KMS-11 (cell line): Measurements from ENCODE around the gene ANO8.

ENCODE experiments used
- H2AFZ ChIP-seq: fragments of 200-600 bp; sonication (generic); 2 replicates; pipeline ENCODE4 v1.6.1; 2016; ENCODE audit warnings: antibody characterized with exemption, mixed run types, low read depth
- H3K27ac ChIP-seq: fragments of 200-600 bp; sonication (generic); 2 replicates; pipeline ENCODE4 v1.6.1; 2016; ENCODE audit warnings: mild to moderate bottlenecking, mixed run types
- H3K27me3 ChIP-seq: fragments of 200-600 bp; sonication (generic); 2 replicates; pipeline ENCODE4 v1.6.1; 2017; ENCODE audit warnings: mild to moderate bottlenecking, low read depth, mixed run types, moderate library complexity; ENCODE audit not compliant: insufficient read depth
- H3K36me3 ChIP-seq: fragments of 200-600 bp; sonication (generic); 2 replicates; pipeline ENCODE4 v1.6.1; 2017; ENCODE audit warnings: mild to moderate bottlenecking, mixed run types; ENCODE audit not compliant: insufficient read depth
- H3K4me1 ChIP-seq: fragments of 200-600 bp; sonication (generic); 2 replicates; pipeline ENCODE4 v1.6.1; 2016; ENCODE audit warnings: mild to moderate bottlenecking, low read depth, mixed run types; ENCODE audit not compliant: poor library complexity, severe bottlenecking
- H3K4me2 ChIP-seq: fragments of 200-600 bp; sonication (generic); 2 replicates; pipeline ENCODE4 v1.7.0; 2016; ENCODE audit warnings: mild to moderate bottlenecking, mixed run types
- H3K4me3 ChIP-seq: fragments of 200-600 bp; sonication (generic); IDR thresholded peaks from 2 replicates; pipeline ENCODE4 v1.6.1; 2017; ENCODE audit warnings: low read depth, low read length, mixed read lengths; ENCODE audit not compliant: insufficient read depth
- H3K79me2 ChIP-seq: fragments of 200-600 bp; sonication (generic); 2 replicates; pipeline ENCODE4 v1.6.1; 2016; ENCODE audit warnings: low read depth, mixed run types; ENCODE audit not compliant: insufficient read depth
- H3K9ac ChIP-seq: fragments of 200-600 bp; sonication (generic); 2 replicates; pipeline ENCODE4 v1.6.1; 2016; ENCODE audit warnings: mild to moderate bottlenecking, mixed run types
- H4K20me1 ChIP-seq: fragments of 200-600 bp; sonication (generic); 2 replicates; pipeline ENCODE4 v1.6.1; 2016; ENCODE audit warnings: mild to moderate bottlenecking, mixed run types; ENCODE audit not compliant: insufficient read depth
- TF ChIP-seq, protein P1 (sequence below): fragments of 200-600 bp; sonication (generic); conservative IDR thresholded peaks from 2 replicates; pipeline ENCODE4 v1.6.1; 2017; ENCODE audit warnings: low read depth, mild to moderate bottlenecking, antibody characterized with exemption, low read length, moderate library complexity, mixed read lengths

The ANO8 gene

GRCh38 chr19:17305517-17306284, 29.0 kb downstream of the ANO8 start, which contains the start of gene MRPL34:
Gene MRPL34 (plus strand): TSS chr19:17305872. CDS start chr19:17305893, 21 bp downstream.
- Histone ChIP-seq H3K4me1 (peaks cover 41% of the 10 kb centered on the region), H3K79me2 (peaks cover 31% of the 10 kb centered on the region), H3K27me3 (no peaks in the 10 kb centered on the region)

DNA sequence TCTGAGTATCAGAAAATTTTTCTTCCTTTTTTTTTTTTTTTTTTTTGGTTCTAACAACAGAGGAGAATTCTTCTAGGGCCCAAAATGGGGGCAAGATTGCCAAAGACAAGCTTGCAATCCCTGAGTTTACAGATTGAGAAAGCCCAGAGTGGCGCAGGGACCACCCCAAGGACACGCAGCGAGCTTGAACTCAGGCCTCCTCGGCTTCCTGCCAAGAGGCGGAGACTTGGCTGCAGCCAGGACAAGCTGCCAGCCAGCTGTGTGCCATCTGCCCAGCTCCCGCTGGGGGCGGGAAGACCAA, 29.5 kb downstream of the ANO8 start:
- TF ChIP-seq, protein P1, sequence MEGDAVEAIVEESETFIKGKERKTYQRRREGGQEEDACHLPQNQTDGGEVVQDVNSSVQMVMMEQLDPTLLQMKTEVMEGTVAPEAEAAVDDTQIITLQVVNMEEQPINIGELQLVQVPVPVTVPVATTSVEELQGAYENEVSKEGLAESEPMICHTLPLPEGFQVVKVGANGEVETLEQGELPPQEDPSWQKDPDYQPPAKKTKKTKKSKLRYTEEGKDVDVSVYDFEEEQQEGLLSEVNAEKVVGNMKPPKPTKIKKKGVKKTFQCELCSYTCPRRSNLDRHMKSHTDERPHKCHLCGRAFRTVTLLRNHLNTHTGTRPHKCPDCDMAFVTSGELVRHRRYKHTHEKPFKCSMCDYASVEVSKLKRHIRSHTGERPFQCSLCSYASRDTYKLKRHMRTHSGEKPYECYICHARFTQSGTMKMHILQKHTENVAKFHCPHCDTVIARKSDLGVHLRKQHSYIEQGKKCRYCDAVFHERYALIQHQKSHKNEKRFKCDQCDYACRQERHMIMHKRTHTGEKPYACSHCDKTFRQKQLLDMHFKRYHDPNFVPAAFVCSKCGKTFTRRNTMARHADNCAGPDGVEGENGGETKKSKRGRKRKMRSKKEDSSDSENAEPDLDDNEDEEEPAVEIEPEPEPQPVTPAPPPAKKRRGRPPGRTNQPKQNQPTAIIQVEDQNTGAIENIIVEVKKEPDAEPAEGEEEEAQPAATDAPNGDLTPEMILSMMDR, result 0 out of 2 replicates have a peak, but pooled peaks have one; percentile 41
- H3K79me2 ChIP-seq, result peaks cover 25% of the 10 kb centered on the region
- no peaks in the 10 kb centered on the region for H3K27me3 ChIP-seq
- no peak overlapping the region; the same call in 1 of the 2 replicates for H3K4me2 ChIP-seq
- no peak overlapping the region for H2AFZ ChIP-seq
- peaks cover 36% of the 10 kb centered on the region for H3K4me1 ChIP-seq
- no peak overlapping the region for H3K27ac ChIP-seq
- H4K20me1 ChIP-seq, result no peaks in the 10 kb centered on the region
- H3K36me3 ChIP-seq, result no peaks in the 10 kb centered on the region
- no peak overlapping the region for H3K9ac ChIP-seq
- no peak overlapping the region for H3K4me3 ChIP-seq

More at GRCh38 chr19:17305517-17306284, 29.0 kb downstream of the ANO8 start, which contains the start of gene MRPL34:
- Histone ChIP-seq H3K4me2 (peak within 1 kb of the TSS; percentile 70), H2AFZ (peak within 1 kb of the TSS; percentile 55), H3K4me3 (no peak within 1 kb of the TSS), H3K27ac (peak within 1 kb of the TSS; percentile 65), H3K36me3 (no peaks in the 10 kb centered on the region), H3K9ac (peak within 1 kb of the TSS; percentile 71), H4K20me1 (no peaks in the 10 kb centered on the region)
- TF ChIP-seq, protein P1, result no peak

- Histone ChIP-seq H3K4me2 (peak overlapping the region; percentile 57; the same call in 1 of the 2 replicates), H3K79me2 (peaks cover 20% of the 10 kb centered on the region), H3K27me3 (no peaks in the 10 kb centered on the region), H4K20me1 (no peaks in the 10 kb centered on the region), H3K4me1 (peaks cover 35% of the 10 kb centered on the region), H3K9ac (no peak overlapping the region), H3K4me3 (no peak overlapping the region), H3K27ac (no peak overlapping the region), H3K36me3 (no peaks in the 10 kb centered on the region), H2AFZ (no peak overlapping the region)
- TF ChIP-seq, protein P1, result no peak
Observed at GRCh38 chr19:17304386-17305215, 30.1 kb downstream of the ANO8 start.

GRCh38 chr19:17303940-17304267, 30.8 kb downstream of the ANO8 start:
- Histone ChIP-seq H3K4me3 (no peak overlapping the region), H2AFZ (peak overlapping the region; percentile 59; the same call in 1 of the 2 replicates), H3K4me1 (peaks cover 35% of the 10 kb centered on the region), H3K9ac (no peak overlapping the region), H3K27ac (no peak overlapping the region), H4K20me1 (no peaks in the 10 kb centered on the region), H3K36me3 (no peaks in the 10 kb centered on the region), H3K79me2 (peaks cover 20% of the 10 kb centered on the region), H3K27me3 (no peaks in the 10 kb centered on the region), H3K4me2 (peak overlapping the region; percentile 57; the same call in 1 of the 2 replicates)
- TF ChIP-seq, protein P1, result no peak
